Measurements from ENCODE around the gene PKN3.

The PKN3 gene

DNA sequence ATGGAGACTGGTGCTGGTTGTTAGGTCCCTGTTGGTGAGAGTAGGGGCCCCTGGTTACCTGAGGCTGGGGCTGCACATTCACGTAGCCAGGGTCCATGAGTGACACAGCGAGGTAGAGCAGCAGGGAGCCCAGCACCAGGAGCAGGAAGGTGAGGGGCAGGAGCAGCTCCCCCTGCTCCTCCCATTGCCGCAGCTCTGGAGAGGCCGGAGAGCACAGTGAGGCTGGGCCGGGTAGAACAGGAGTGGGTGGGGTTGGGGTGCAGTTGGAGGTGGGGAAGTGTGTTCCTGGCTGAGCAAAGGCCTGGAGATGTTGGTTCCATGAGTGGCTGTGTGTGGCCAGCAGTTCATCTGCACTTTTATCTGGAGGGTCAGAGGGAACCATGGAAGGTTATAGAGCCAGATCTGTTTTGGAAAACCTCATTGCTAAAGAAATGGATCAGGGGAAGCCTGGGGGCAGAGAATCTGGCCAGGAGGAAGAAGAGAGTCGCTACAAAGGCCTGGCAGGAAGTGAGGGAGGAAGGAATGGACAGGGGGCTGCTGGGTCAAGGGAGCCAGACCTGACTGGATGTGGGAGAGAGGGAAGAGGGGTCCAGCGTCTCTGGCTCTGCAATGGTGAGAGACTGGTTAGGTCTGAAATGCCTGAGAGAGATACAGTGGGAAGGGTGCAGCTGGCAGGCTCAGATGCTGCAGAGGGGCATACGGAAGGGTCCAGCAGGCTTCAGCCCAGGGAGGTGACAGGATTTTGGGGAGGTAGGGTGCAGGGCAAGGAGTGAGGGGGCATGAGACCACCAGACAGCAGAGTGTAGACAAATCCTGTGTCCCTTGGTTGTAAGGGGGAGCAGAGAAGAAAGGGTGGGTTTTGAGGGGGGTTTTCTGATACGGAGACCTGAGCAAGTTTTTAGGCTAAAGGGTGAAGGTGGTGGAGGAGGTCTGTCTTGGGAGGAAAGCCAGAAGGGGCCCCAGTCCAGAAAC is 20.4 kb downstream of the PKN3 start:
- TF ChIP-seq PPARA (CRISPR knock-in tag; IDR thresholded peaks at IDR 0.05; ENCODE audit: borderline replicate concordance) (no peak), TOX (CRISPR knock-in tag; IDR thresholded peaks at IDR 0.05; ENCODE audit: borderline replicate concordance) (no peak), ISL1 (CRISPR knock-in tag; IDR thresholded peaks at IDR 0.05) (no peak), CSDC2 (CRISPR knock-in tag; IDR thresholded peaks at IDR 0.05) (no peak), ZNF8 (CRISPR knock-in tag; IDR thresholded peaks at IDR 0.05) (no peak), ZC3H10 (CRISPR knock-in tag; IDR thresholded peaks at IDR 0.05) (no peak), PATZ1 (CRISPR knock-in tag; IDR thresholded peaks at IDR 0.05; ENCODE audit: borderline replicate concordance) (no peak), ZFP3 (CRISPR knock-in tag; IDR thresholded peaks at IDR 0.05) (no peak), ZNF70 (CRISPR knock-in tag; IDR thresholded peaks at IDR 0.05) (no peak), ESRRG (CRISPR knock-in tag; IDR thresholded peaks at IDR 0.05) (no peak), ARNTL (CRISPR knock-in tag; IDR thresholded peaks at IDR 0.05; ENCODE audit: borderline replicate concordance, low read depth) (no peak), OSR1 (CRISPR knock-in tag; IDR thresholded peaks at IDR 0.05) (no peak), ZNF565 (CRISPR knock-in tag; conservative IDR thresholded peaks at IDR 0.05; ENCODE audit: low read depth) (no peak), BACH2 (CRISPR knock-in tag; IDR thresholded peaks at IDR 0.05; ENCODE audit: borderline replicate concordance) (no peak), RARB (CRISPR knock-in tag; IDR thresholded peaks at IDR 0.05) (no peak)
- TF ChIP-seq, protein P1, sequence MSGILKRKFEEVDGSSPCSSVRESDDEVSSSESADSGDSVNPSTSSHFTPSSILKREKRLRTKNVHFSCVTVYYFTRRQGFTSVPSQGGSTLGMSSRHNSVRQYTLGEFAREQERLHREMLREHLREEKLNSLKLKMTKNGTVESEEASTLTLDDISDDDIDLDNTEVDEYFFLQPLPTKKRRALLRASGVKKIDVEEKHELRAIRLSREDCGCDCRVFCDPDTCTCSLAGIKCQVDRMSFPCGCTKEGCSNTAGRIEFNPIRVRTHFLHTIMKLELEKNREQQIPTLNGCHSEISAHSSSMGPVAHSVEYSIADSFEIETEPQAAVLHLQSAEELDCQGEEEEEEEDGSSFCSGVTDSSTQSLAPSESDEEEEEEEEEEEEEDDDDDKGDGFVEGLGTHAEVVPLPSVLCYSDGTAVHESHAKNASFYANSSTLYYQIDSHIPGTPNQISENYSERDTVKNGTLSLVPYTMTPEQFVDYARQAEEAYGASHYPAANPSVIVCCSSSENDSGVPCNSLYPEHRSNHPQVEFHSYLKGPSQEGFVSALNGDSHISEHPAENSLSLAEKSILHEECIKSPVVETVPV (CRISPR knock-in tag; IDR thresholded peaks at IDR 0.05): no peak
- ATAC-seq: no peak

DNA sequence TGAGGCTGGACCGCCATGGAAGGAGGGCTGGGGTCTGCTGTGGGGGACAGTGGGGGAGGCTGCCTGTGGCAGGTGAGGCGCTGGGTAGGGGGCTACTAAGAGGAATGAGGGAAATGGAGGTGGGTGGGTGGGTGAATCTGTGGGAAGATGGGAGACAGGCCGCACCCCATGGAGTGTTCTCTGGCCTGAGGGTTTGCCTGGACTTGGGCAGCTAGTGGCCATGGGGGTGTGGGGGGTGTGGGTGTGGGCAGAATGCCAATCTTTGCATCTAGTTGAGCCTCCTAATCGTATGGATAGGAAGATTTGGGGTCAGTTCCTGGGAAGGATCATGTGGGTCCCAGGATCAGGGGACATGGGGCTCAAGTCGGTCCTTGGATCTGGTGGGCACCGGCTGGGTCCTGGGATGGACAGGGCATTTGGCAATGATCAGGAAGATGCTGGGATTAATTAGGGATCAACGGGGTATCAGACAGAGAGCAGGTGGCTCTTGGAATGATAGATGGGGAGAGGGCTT is 21.1 kb downstream of the PKN3 start:
- TF ChIP-seq ZNF8 (CRISPR knock-in tag; IDR thresholded peaks at IDR 0.05) (no peak), SNAI2 (CRISPR knock-in tag; IDR thresholded peaks at IDR 0.05) (no peak), ARNTL (CRISPR knock-in tag; IDR thresholded peaks at IDR 0.05; ENCODE audit: borderline replicate concordance, low read depth) (no peak), GLIS3 (CRISPR knock-in tag; IDR thresholded peaks at IDR 0.05) (no peak), ISL1 (CRISPR knock-in tag; IDR thresholded peaks at IDR 0.05) (no peak), TCF4 (CRISPR knock-in tag; IDR thresholded peaks at IDR 0.05; ENCODE audit: borderline replicate concordance) (no peak), RARB (CRISPR knock-in tag; IDR thresholded peaks at IDR 0.05) (no peak), ZFP3 (CRISPR knock-in tag; IDR thresholded peaks at IDR 0.05) (no peak), ZNF70 (CRISPR knock-in tag; IDR thresholded peaks at IDR 0.05) (no peak), TOX (CRISPR knock-in tag; IDR thresholded peaks at IDR 0.05; ENCODE audit: borderline replicate concordance) (no peak), CREB5 (CRISPR knock-in tag; IDR thresholded peaks at IDR 0.05; ENCODE audit: low read depth) (no peak), CSDC2 (CRISPR knock-in tag; IDR thresholded peaks at IDR 0.05) (no peak), ZFP30 (CRISPR knock-in tag; IDR thresholded peaks at IDR 0.05) (no peak), ESRRG (CRISPR knock-in tag; IDR thresholded peaks at IDR 0.05) (no peak), BACH2 (CRISPR knock-in tag; IDR thresholded peaks at IDR 0.05; ENCODE audit: borderline replicate concordance) (no peak)
- TF ChIP-seq, protein P1 (CRISPR knock-in tag; IDR thresholded peaks at IDR 0.05): no peak
- ATAC-seq: no peak

GRCh38 chr9:128723866-128724743 is 21.8 kb downstream of the PKN3 start, which contains the start of gene ZDHHC12:
ZDHHC12 (minus strand) TSS chr9:128724127; CDS start chr9:128724093, 34 bp downstream.
- ATAC-seq: peak; percentile 96

More at GRCh38 chr9:128723866-128724743, 21.8 kb downstream of the PKN3 start, which contains the start of gene ZDHHC12:
- TF ChIP-seq PATZ1 (CRISPR knock-in tag; IDR thresholded peaks at IDR 0.05; ENCODE audit: borderline replicate concordance) (0 out of 2 replicates have a peak, but pooled peaks have one; percentile 38), ZFP3 (CRISPR knock-in tag; IDR thresholded peaks at IDR 0.05) (peak; percentile 95), RARB (CRISPR knock-in tag; IDR thresholded peaks at IDR 0.05) (no peak), ZC3H10 (CRISPR knock-in tag; IDR thresholded peaks at IDR 0.05) (0 out of 2 replicates have a peak, but pooled peaks have one; percentile 3)
- TF ChIP-seq, protein P1 (CRISPR knock-in tag; IDR thresholded peaks at IDR 0.05): 0 out of 2 replicates have a peak, but pooled peaks have one; percentile 30
